K562 (cell line): ENCODE measurements around the gene MTA2. TPM values are rescaled to one million over a fixed set of nuclear protein-coding genes. Genes with fewer than 3 reads are reported as not detected.
A peak's percentile ranks its signal among the peaks of the same experiment; 100 is the strongest.

Experiments used
- ATAC-seq: fragments of 200-7000 bp; cut with Tn5 transposase; 3 replicates; pipeline ENCODE4 v1.9.1; 2020; ENCODE audit warnings: moderate library complexity
- BruUV-seq: library from RNA; stranded (reverse); fragments of 400-500 nt; replicated peaks from 2 replicates; lab custom pipeline; 2021; lab: Mats Ljungman, UMichigan
- CTCF ChIA-PET: fragments of 300-600 bp; formaldehyde crosslinking; extraction: SDS; loops from one replicate; lab custom pipeline; 2021; ENCODE audit warnings: low intra/inter-chr PET ratio; lab: Yijun Ruan, JAX
- POLR2A ChIA-PET: fragments of 300-600, 350-650 bp; sonication (Branson Sonifier 250); formaldehyde crosslinking; extraction: SDS; loops from one replicate; lab custom pipeline; 2021; ENCODE audit warnings: antibody characterized with exemption, inconsistent platforms; lab: Yijun Ruan, JAX
- DNase-seq, 4 experiments: peaks; one replicate each; pipeline versions ENCODE4 v3.0.0 to v3.0.0-alpha.2; 2011 to 2018; ENCODE audit warnings: low spot score in 3 of 4, mixed read lengths in 3 of 4; ENCODE audit errors: extremely low read depth in 1 of 4
- FAIRE-seq: peaks from 2 replicates; lab custom pipeline; 2011; peaks lifted over from hg19 to GRCh38; lab: Jason Lieb, UNC
- H2AFZ ChIP-seq: 2 replicates; pipeline ENCODE4 v1.6.0; 2011; ENCODE audit warnings: low read depth, low read length, control low read depth, inconsistent platforms
- H3K27ac ChIP-seq: fragments of 200-600 bp; 3 replicates; pipeline ENCODE4 v1.8.0; 2011; ENCODE audit warnings: low read depth, mild to moderate bottlenecking, control low read depth, inconsistent platforms, low read length, moderate library complexity, mixed read lengths; ENCODE audit errors: extremely low read depth
- H3K27me3 ChIP-seq, 2 experiments: fragments of 300-600 bp in 1 of 2; 2 replicates in 1 of 2; 3 replicates in 1 of 2; pipeline versions ENCODE4 v1.6.0 to v1.8.0; 2011; ENCODE audit warnings: inconsistent platforms in 2 of 2, low read length in 2 of 2, mild to moderate bottlenecking in 1 of 2, mixed read lengths in 1 of 2, moderate library complexity in 1 of 2; ENCODE audit not compliant: control insufficient read depth in 2 of 2, insufficient read depth in 2 of 2
- H3K36me3 ChIP-seq: fragments of 300-600 bp; 3 replicates; pipeline ENCODE4 v1.8.0; 2011; ENCODE audit warnings: mild to moderate bottlenecking, low read length, inconsistent platforms; ENCODE audit not compliant: control insufficient read depth, insufficient read depth
- H3K4me1 ChIP-seq, 2 experiments: fragments of 200-600 bp in 1 of 2; replicated peaks in 1 of 2; 2 replicates in 1 of 2; 3 replicates in 1 of 2; pipeline versions ENCODE4 v1.5.1 to v1.8.0; 2011; ENCODE audit warnings: inconsistent platforms in 2 of 2, low read length in 2 of 2, mild to moderate bottlenecking in 1 of 2, mixed read lengths in 1 of 2, moderate library complexity in 1 of 2; ENCODE audit not compliant: control insufficient read depth in 2 of 2, insufficient read depth in 2 of 2
- H3K4me2 ChIP-seq: 2 replicates; pipeline ENCODE4 v1.6.1; 2011; ENCODE audit warnings: low read length, control low read depth, inconsistent platforms, mixed read lengths; ENCODE audit not compliant: insufficient read depth
- H3K4me3 ChIP-seq: fragments of 200-600 bp; sonication (generic), shearing (Covaris generic); 2 replicates; pipeline ENCODE4 v1.5.1; 2016; ENCODE audit warnings: control low read depth, inconsistent platforms
- H3K79me2 ChIP-seq: fragments of 200-600 bp; 3 replicates; pipeline ENCODE4 v1.8.0; 2011; ENCODE audit warnings: low read length, inconsistent platforms; ENCODE audit not compliant: control insufficient read depth, insufficient read depth
- H3K9ac ChIP-seq, 2 experiments: 2 replicates each; pipeline versions ENCODE4 v1.6.0 to v1.6.1; 2011; ENCODE audit warnings: low read depth in 2 of 2, low read length in 2 of 2, control low read depth in 1 of 2, inconsistent platforms in 1 of 2, mild to moderate bottlenecking in 1 of 2, mixed read lengths in 1 of 2; ENCODE audit not compliant: insufficient read depth in 1 of 2
- H3K9me1 ChIP-seq: one replicate; pipeline ENCODE4 v1.6.0; 2011; ENCODE audit warnings: inconsistent platforms, mild to moderate bottlenecking, low read length, moderate library complexity; ENCODE audit not compliant: control insufficient read depth, insufficient read depth
- H3K9me3 ChIP-seq: replicated peaks from 2 replicates; pipeline ENCODE4 v1.5.1; 2011; ENCODE audit warnings: low read depth, low read length, inconsistent platforms; ENCODE audit not compliant: control insufficient read depth, insufficient read depth
- H4K20me1 ChIP-seq: replicated peaks from 2 replicates; pipeline ENCODE4 v1.6.1; 2011; ENCODE audit warnings: low read length, inconsistent platforms, mixed read lengths; ENCODE audit not compliant: control insufficient read depth, insufficient read depth
- BCOR ChIP-seq: fragments of 450-650 bp; IDR thresholded peaks from 2 replicates; pipeline ENCODE4 v1.6.1; 2016
- CBX1 ChIP-seq: sonication (generic); IDR thresholded peaks from 2 replicates; pipeline ENCODE4 v1.6.1; 2016; ENCODE audit warnings: antibody characterized with exemption, low read depth, mild to moderate bottlenecking
- ELF4 ChIP-seq: fragments of 450-650 bp; formaldehyde crosslinking; IDR thresholded peaks from 2 replicates; pipeline ENCODE4 v1.4.0; 2022; ENCODE audit warnings: missing genetic modification characterization
- FOXK1 ChIP-seq: sonication (generic); formaldehyde crosslinking; IDR thresholded peaks from 2 replicates; pipeline ENCODE4 v1.8.0; 2022; ENCODE audit warnings: missing genetic modification reagents, mild to moderate bottlenecking, borderline replicate concordance
- HNRNPK ChIP-seq: fragments of 200-400 bp; formaldehyde crosslinking; IDR thresholded peaks from one replicate; pipeline ENCODE4 v1.6.1; 2018; ENCODE audit warnings: mild to moderate bottlenecking, low read depth, low read length; ENCODE audit not compliant: poor library complexity, severe bottlenecking
- MIER1 ChIP-seq: fragments of 450-650 bp; IDR thresholded peaks from 2 replicates; pipeline ENCODE4 v1.6.1; 2016; ENCODE audit warnings: antibody characterized with exemption, mild to moderate bottlenecking, low read depth
- MXI1 ChIP-seq: IDR thresholded peaks from 2 replicates; pipeline ENCODE4 v1.6.1; 2011; ENCODE audit warnings: low read depth, mild to moderate bottlenecking, improper control_type of control experiment, low read length
- PHF20 ChIP-seq: fragments of 450-650 bp; IDR thresholded peaks from 2 replicates; pipeline ENCODE4 v1.6.1; 2018; ENCODE audit not compliant: partially characterized antibody
- PRPF4 ChIP-seq: fragments of 200-400 bp; formaldehyde crosslinking; IDR thresholded peaks from one replicate; pipeline ENCODE4 v1.6.1; 2017; ENCODE audit warnings: low read length, low read depth, mild to moderate bottlenecking; ENCODE audit not compliant: insufficient read depth, poor library complexity, severe bottlenecking
- RFX5 ChIP-seq: IDR thresholded peaks from 2 replicates; pipeline ENCODE4 v1.6.1; 2011; ENCODE audit warnings: low read depth, mild to moderate bottlenecking, improper control_type of control experiment, low read length
- SMARCA4 ChIP-seq: fragments of 450-650 bp; IDR thresholded peaks from 2 replicates; pipeline ENCODE4 v1.6.1; 2016
- SREBF2 ChIP-seq: sonication (generic); formaldehyde crosslinking; IDR thresholded peaks from 2 replicates; pipeline ENCODE4 v1.4.0; 2020; ENCODE audit warnings: mild to moderate bottlenecking, missing genetic modification reagents
- TBP ChIP-seq: optimal IDR thresholded peaks from 2 replicates; pipeline ENCODE3; 2011; ENCODE audit warnings: low read depth, low read length, improper control_type of control experiment
- TRIM28 ChIP-seq: fragments of 450-650 bp; IDR thresholded peaks from 2 replicates; pipeline ENCODE4 v1.6.1; 2017
- ZC3H8 ChIP-seq: fragments of 450-650 bp; IDR thresholded peaks from 2 replicates; pipeline ENCODE4 v1.6.1; 2017
- ZEB2 ChIP-seq: fragments of 450-650 bp; IDR thresholded peaks from 2 replicates; pipeline ENCODE4 v1.6.1; 2016
- ZFP36 ChIP-seq: fragments of 150-350 bp; IDR thresholded peaks from 2 replicates; pipeline ENCODE4 v1.6.1; 2018; ENCODE audit warnings: low read length, low read depth; ENCODE audit not compliant: partially characterized antibody
- ZNF316 ChIP-seq: fragments of 450-650 bp; IDR thresholded peaks from 2 replicates; pipeline ENCODE4 v1.6.1; 2016
- ZNF436 ChIP-seq: fragments of 250-450, 450-650 bp; sonication (Bioruptor Pico); formaldehyde crosslinking; IDR thresholded peaks from 2 replicates; pipeline ENCODE4 v1.7.0; 2020; ENCODE audit warnings: mild to moderate bottlenecking
- WGBS: fragments of 100-300 bp; shearing (Covaris generic); methylation state at CpG from one replicate; pipeline ENCODE4 v1.1.6; 2016; ENCODE audit warnings: low coverage, mixed read lengths; ENCODE audit not compliant: insufficient coverage; ENCODE audit errors: missing lambda C conversion rate; 5-methylcytosine and 5-hydroxymethylcytosine counted together
- in situ Hi-C: fragments of 300-500 bp; cut with MboI; formaldehyde crosslinking; loops from 4 replicates; pipeline ENCODE4 v1.15.0; 2018; ENCODE audit warnings: inconsistent platforms, mixed read lengths
- intact Hi-C: fragments of 100-400 bp; cut with micrococcal nuclease; formaldehyde crosslinking; loops from 2 replicates; pipeline ENCODE4 v1.14.2; 2022
- polyA plus RNA-seq, 8 experiments: library from polyadenylated mRNA; depleted of rRNA in 4 of 8; stranded (reverse) in 5 of 8; unstranded in 3 of 8; fragments of >200 nt; fragmentation: Nextera tagmentation in 2 of 8; fragmentation: Illumina TruSeq in 1 of 8; extraction: Ambion mirVana in 2 of 8; extraction: Trizol in 1 of 8; gene quantifications; 2 replicates each; pipeline versions ENCODE4 v1.2.1 to v1.2.3, GENCODE V29; 2011 to 2014; ENCODE audit warnings: inconsistent platforms in 1 of 8, missing spikeins in 1 of 8
- total RNA-seq, 7 experiments: library from RNA; depleted of rRNA in 6 of 7; stranded (reverse); fragments of >200 nt in 6 of 7; fragmentation: Illumina TruSeq in 2 of 7; extraction: Trizol in 2 of 7; gene quantifications; 2 replicates each; pipeline versions ENCODE4 v1.2.1 to v1.2.3, GENCODE V29; 2011 to 2021; ENCODE audit warnings: low replicate concordance in 1 of 7
- TF ChIP-seq, protein P1 (sequence below): fragments of 450-650 bp; formaldehyde crosslinking; IDR thresholded peaks from 2 replicates; pipeline ENCODE4 v1.4.0; 2022; ENCODE audit warnings: missing genetic modification characterization
- TF ChIP-seq, protein P2 (sequence below): fragments of 250-450 bp; sonication (Bioruptor Pico); IDR thresholded peaks from 2 replicates; pipeline ENCODE4 v1.6.1; 2021; ENCODE audit warnings: mild to moderate bottlenecking

Gene MTA2
- total and polyA plus RNA-seq, 9 of the 15 experiments (the other 6 are each of a cell fraction or from before 2014, with no cell fraction given) = 6.2 to 220 (median 172) TPM

GRCh38 chr11:62621027-62621566, 19.4 kb upstream of the MTA2 start:
- H4K20me1 ChIP-seq = no peaks in the 10 kb centered on the region
- no peak for DNase-seq
- H3K9me1 ChIP-seq = no peaks in the 10 kb centered on the region
- ChIA-PET CTCF (interaction anchor here (1.6 kb wide), 1 partner anchor 9 kb away, joined by 14 read pairs; the partner anchor contains the start of gene EML3), POLR2A (interaction anchor here (0.9 to 2.6 kb wide), 14 partner anchors 9 to 234 kb away, joined by 3 to 24 read pairs (median 4); partner anchors contain the start of genes C11orf98, CSKMT, EML3 and GANAB)
- H3K4me3 ChIP-seq = peak overlapping the region; percentile 73
- BruUV-seq = TSS peak; percentile 55
- no peak for ATAC-seq
- 0 out of 2 replicates have a peak, but pooled peaks have one; percentile 48 for TF ChIP-seq TRIM28
- 0 out of 2 replicates have a peak, but pooled peaks have one; percentile 36 for TF ChIP-seq FOXK1 (CRISPR knock-in tag)
- TF ChIP-seq SMARCA4 = 0 out of 2 replicates have a peak, but pooled peaks have one; percentile 15
- TF ChIP-seq RFX5 = no peak
- no peak for TF ChIP-seq MXI1
- no peak for TF ChIP-seq PRPF4
- TF ChIP-seq ZNF316 = peak; percentile 69
- TF ChIP-seq SREBF2 (CRISPR knock-in tag) = no peak
- TF ChIP-seq MIER1 = peak; percentile 40; the same call in 1 of the 2 replicates
- TF ChIP-seq TBP = peak; percentile 17
- peak; percentile 61; the same call in 1 of the 2 replicates for TF ChIP-seq BCOR
- TF ChIP-seq ELF4 (CRISPR knock-in tag) = 0 out of 2 replicates have a peak, but pooled peaks have one; percentile 29
- 0 out of 2 replicates have a peak, but pooled peaks have one; percentile 32 for TF ChIP-seq ZC3H8
- no peak for TF ChIP-seq HNRNPK
- no peak for TF ChIP-seq ZEB2
- TF ChIP-seq CBX1 = 0 out of 2 replicates have a peak, but pooled peaks have one; percentile 31
- TF ChIP-seq, protein P1, sequence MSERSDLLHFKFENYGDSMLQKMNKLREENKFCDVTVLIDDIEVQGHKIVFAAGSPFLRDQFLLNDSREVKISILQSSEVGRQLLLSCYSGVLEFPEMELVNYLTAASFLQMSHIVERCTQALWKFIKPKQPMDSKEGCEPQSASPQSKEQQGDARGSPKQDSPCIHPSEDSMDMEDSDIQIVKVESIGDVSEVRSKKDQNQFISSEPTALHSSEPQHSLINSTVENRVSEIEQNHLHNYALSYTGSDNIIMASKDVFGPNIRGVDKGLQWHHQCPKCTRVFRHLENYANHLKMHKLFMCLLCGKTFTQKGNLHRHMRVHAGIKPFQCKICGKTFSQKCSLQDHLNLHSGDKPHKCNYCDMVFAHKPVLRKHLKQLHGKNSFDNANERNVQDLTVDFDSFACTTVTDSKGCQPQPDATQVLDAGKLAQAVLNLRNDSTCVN (CRISPR knock-in tag) = 0 out of 2 replicates have a peak, but pooled peaks have one; percentile 46
- 0 out of 2 replicates have a peak, but pooled peaks have one; percentile 12 for TF ChIP-seq ZNF436 (CRISPR knock-in tag)
- TF ChIP-seq PHF20 = no peak
- peak; percentile 93 for TF ChIP-seq ZFP36
- TF ChIP-seq, protein P2, sequence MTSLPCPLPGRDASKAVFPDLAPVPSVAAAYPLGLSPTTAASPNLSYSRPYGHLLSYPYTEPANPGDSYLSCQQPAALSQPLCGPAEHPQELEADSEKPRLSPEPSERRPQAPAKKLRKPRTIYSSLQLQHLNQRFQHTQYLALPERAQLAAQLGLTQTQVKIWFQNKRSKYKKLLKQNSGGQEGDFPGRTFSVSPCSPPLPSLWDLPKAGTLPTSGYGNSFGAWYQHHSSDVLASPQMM (CRISPR knock-in tag) = no peak
- peaks cover 20% of the 10 kb centered on the region for H3K79me2 ChIP-seq
- peak overlapping the region; percentile 79 for H2AFZ ChIP-seq
- in situ Hi-C loops (loop anchor here (10.0 kb wide), 1 partner anchor 1196 kb away; the partner anchor contains the start of gene CPSF7), intact Hi-C loops (no loop called here)
- 11% methylated on average over 8 of the region's 8 CpGs for WGBS
- peak overlapping the region; percentile 93 for H3K4me2 ChIP-seq
- H3K9me3 ChIP-seq = no peaks in the 10 kb centered on the region
- peak overlapping the region; percentile 84 for H3K27ac ChIP-seq
- H3K27me3 ChIP-seq = no peaks in the 10 kb centered on the region
- no peak for FAIRE-seq
- H3K9ac ChIP-seq = peak overlapping the region; percentile 85 to 93
- peaks cover 34% of the 10 kb centered on the region; the same call in 2 of the 3 replicates for H3K36me3 ChIP-seq
- peaks cover 12 to 18% of the 10 kb centered on the region in 2 experiments; a peak in 4 of 5 replicates for H3K4me1 ChIP-seq
